GM21786 (cell line): ENCODE data around the gene ALG9.
"Not testable (repeated sequence)": the region's sequence is repeated elsewhere in the genome, so short reads cannot be mapped to it uniquely, and the experiment has no call there.

Experiments
- ATAC-seq: cut with Tn5 transposase; IDR thresholded peaks from one replicate; pipeline ENCODE4 v1.9.1; 2021; ENCODE audit not compliant: unreplicated experiment

Gene ALG9

DNA sequence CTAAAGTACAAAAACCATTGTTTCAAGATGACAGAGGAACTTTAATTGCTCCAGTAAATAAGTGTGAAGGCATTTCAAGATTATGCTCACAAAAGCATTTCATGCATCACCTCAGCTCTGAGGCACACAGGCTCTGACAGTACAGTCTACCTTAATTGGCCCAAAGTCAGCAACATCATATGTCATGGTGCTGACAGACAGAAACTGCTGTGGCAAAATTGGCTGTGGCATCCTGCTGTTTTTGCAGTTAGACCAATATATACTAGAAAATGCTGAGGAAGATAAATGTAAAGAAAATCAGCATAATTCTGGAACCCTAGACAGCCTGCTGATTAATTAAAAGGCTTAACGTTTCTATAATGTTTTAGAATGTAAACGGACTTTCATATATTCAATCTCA lies 70.2 kb downstream of the ALG9 start:
- no peak for ATAC-seq

DNA sequence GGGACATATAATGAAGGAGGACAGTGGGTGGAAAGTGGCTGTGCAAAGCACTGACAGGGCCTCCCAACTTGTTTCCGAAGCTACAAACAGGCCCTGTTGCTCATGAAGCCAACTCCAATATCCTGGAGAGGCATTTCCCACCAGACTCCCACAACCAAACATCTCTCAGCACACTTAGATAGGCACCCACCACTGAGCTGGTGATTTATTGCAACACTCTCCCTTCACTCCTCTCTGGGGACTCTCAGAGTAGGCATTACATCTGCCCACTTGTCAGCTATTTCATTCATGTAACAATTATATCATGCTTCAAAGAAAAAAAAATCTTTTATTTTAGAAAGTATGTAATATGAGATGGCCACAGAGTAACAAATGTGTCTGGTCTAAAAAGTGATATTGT lies 73.1 kb downstream of the ALG9 start:
- ATAC-seq = no peak

DNA sequence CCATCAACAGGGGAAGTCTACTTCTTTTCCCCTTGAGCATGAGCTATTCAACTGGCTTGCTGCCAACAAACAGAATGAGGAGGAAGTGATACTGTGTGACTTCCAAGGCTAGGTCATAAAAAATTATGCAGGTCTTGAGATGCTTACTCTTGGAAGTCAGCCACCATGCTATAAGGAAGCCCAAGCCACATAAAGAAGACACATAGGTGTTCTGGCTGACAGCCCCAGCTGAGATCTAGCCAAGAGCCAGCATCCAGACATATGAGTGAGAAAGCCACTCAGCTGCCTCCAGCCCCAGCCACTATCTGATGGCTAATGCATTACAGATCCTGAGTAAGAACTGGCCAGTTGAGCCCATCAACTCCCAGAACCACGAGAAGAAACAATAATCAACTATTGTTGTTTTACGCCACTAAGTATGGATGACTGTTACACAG lies 74.2 kb downstream of the ALG9 start:
- ATAC-seq = peak; percentile 75

DNA sequence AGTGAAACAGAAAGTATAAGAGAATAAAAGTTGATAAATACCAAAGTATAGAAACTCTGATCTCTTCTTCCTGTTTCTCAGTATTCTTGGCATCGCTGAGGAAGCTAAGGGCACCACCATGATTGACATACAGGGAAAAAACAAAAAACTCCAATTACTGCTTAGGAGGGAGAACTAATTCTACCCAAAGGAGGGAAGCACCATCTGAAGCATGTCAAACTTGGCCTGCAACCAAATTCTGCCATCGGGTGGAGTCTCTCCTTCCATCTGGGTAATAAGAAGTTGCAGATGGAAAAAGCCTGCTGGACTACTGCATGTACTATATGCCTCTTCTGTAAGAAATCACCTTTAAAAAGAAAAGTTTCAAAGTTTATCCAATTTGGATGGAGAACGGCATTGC lies 74.7 kb downstream of the ALG9 start:
- no peak for ATAC-seq

DNA sequence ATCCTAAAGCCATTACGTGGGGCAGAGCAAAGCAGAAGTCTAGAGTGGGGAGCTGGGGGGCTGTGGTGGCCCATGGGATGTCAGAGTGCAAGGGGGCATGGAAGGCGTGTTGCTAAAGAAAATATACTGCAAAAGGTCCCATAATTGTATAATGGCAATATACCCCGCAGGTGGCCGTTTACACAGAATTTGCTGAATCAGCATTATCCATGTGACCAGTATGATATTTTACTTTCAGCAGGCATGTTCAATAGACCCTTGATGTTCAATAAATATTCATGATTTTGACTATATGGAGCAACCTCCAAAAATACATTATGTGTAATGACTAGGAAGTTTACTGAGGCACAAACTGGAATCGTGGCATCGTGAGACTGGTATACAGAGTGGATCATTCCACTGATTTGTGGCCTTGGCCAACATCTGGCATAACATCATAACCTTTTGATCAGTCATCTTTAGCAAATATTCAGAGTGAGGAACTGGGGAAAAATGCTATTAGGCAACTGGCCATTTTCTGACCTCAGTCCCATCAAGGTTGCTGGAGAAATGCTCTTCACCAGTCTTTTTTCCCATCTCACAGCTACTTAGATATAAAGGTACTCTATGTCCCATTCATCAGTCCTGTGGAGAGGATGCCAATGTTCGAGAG lies 75.9 kb downstream of the ALG9 start:
- no peak for ATAC-seq

DNA sequence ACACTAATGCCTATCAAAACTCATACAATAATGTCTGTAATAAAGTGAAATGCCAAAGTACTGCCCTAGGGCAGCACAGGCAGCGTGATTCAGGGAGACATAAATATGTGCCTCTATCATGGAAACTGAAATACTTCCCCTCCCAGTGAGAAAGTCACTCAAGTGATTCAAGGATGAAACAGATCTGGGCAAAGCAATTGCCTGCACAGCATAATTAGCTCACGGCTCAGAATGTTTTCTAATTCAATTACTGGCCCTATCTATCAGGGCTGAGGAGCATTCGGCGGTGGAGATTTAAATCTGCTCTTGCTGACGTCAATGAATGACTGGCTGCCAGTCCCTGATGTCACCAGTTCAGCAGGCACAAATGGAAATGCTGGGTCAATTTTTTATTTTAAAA lies 77.5 kb downstream of the ALG9 start:
- no peak for ATAC-seq

DNA sequence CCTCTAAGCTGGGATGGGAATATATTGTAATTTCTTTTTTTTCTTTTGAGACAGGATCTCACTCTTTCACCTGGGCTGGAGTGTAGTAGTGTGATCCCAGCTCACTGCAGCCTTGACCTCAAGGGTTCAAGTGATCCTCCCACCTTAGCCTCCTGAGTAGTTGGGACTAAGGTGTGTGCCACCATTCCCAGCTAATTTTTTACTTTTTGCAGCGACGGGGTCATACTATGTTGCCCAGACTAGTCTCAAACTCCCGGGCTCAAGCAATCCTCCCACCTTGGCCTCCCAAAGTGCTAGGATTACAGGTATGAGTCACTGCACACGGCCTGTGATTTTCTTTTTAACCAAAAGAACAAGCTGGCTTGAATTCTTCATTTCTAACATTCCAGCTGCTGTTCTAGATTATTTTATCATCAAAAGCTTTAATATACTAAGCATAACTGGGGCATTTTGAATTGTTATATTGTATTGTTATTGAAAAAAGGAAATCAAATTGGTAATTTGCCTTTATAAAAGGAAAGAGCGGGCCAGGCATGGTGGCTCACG lies 78.4 kb downstream of the ALG9 start:
- ATAC-seq = no peak

DNA sequence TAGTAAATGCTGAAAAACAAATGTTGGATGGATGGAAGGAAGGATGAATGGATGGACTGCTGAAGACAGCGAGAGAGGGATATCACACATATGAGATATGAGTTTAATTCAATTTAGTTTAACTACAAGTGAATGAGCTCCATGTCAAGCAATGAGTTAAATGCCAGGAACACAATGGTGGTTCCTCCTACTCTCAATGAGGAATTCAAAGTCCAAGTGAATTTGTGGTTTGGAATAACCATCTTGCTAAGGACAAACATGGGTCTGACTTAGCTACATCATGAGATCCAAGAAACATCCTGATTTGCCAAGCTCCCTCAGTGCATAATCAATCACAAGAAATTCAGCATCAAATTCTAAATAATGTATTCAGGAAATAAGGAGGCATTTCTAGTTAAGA lies 79.1 kb downstream of the ALG9 start:
- ATAC-seq = no peak

DNA sequence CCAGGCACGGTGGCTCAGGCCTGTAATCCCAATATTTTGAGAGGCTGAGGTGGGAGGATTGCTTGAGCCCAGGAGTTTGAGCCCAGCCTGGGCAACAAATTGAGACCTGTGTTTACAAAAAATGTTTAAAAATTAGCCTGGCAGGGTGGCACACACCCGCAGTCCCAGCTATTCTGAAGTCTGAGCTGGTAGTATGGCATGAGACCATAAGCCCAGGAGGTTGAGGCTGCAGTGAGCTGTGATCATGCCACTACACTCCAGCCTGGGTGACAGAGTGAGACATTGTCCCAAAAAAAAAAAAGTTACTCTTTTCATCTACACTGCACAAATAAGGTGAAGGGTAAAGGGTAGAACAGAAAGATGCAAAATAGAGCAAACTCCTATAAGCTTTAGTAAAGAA lies 82.9 kb downstream of the ALG9 start:
- ATAC-seq = no peak

DNA sequence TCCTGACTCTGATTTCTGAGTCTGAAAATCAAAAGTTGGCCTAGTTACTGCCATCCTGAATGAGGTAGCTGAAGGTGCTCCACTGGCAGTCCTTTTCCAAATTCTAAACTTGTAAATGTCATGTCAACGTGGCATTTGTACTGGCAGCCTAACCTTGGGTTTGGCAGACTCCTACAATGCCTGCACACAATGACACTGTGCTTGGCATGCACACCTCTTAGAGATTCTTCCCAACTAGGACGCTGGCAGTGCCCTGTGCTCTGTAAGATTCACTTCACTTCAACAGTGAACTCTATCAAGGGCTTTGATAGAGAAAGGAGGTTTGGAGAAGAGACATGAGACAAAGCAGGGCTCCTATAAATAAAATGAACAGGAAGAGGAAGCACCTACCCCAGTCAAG lies 83.3 kb downstream of the ALG9 start:
- ATAC-seq = no peak

DNA sequence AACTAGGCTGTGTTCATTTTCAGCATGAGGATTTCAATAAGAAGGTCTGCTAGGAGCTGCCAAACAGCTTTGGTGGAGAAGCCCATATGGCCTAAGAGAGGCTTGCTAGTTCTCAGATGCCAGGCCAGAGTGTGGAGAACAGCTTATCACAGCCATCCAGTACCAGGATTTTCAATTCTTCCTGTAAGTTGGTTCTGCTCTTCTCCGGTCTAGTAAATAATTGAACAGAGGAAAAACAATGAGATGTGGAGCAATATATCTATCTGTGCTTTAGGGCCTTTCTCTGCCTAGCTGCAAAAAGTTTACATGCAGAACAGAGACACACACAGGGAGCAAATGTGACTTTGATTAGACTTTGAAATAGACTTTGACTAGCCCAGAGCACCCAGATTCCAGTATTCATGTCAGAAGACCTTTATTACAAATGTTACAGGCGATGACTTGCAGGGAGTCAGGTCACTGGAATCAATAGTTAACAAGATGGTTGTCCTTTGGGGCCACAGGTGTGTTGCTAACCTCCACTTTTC lies 85.4 kb downstream of the ALG9 start:
- no peak for ATAC-seq

DNA sequence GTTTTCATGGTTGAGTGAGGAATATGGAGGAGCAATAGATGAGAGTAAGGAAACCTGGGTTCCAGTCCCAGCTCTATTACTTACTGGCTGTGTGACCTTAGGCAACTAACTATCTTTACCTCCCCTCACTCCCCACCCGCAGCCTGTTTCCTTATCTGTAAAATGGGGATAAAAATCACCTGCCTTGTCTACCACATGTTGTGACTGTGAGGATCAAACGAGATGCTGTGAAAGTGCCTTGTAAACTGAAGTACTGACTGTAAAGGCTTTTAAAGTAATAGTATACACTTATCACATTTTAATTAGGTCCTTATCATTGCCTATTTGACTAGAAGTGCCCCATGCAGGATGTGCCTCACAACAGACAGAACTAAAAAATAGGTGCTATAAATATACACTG lies 86.3 kb downstream of the ALG9 start:
- ATAC-seq = no peak

DNA sequence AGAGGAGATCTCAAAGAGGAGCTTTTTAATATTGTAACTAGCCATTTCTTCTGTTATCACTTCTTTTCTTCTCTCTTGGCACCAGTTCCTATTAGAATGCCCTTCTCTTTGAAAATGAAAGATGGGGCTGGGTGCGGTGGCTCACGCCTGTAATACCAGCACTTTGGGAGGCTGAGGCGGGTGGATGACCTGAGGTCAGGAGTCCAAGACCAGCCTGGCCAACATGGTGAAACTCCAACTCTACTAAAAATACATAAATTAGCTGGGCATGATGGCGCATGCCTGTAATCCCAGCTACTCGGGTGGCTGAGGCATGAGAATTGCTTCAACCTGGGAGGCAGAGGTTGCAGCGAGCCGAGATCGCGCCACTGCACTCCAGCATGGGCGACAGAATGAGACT lies 87.1 kb downstream of the ALG9 start:
- not testable (repeated sequence) for ATAC-seq

DNA sequence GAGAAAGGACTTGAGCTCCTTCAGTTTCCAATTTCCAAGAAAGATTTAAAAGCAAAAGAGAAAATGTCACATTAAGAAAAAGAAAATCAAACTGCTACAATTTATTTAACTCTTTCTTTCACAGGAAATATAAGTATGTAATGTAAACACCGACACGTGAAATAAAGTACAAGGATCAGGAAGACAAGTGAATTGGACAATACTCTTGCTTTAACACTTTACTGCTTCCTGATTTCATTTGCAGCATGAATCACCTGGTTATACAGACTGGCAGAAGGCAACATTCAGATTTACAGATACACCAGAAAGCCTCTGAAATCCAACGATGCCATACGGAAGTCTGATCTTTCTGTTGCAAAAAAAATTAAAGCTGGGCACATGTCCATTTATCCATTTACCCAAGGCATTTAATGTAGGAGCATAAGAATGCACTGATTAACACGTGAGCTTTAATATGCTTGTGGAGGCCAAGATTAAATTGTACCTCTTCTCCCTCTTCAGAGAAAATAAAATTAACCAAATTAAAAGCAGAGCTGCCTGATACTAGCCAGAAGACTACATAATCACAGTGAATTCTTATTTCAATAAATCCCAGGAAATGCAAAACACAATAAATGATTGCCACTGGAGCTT lies 89.2 kb downstream of the ALG9 start:
- ATAC-seq = no peak

DNA sequence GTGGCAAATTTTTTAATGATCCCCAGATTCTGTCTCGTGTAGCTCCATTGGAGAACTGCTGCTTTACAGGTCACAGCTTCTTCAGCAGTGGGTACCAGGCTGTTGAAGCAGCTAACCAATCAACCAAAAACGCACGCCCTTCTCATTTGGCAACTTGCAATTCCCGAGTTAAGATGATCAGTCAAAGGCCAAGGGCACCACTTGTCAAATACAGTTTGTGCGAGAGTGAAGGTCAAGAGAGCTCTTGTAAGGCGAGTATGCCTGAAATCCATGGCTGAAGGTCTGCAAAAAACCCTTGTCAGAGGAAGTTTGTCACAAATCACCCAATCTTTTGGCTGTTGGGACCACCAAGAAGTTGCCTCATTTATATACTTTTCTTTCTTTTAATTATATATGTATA lies 92.3 kb downstream of the ALG9 start:
- ATAC-seq = no peak

DNA sequence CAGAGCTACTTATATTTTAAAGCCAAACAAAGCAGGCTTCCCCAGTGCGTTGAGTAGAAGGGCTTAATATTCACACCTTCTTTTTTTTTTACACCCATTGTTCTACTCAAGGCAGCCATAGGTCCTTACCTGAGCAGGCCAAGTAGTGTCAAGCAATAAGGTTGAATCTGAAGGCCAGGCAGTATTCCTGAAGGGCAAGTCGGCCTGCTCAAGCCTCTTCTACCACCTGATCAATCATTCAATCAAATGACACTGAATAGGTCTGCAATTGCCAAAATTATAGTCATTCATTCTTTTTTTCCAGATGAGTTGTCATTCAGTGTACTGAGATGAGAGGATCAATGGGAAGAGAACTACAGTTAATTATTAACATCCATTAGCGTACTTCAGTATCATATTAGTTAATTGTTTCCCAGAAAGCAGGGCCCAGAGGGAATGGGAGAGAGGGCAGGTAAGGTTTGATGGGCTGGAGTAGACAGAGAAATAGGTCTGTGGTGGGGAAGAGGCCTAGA lies 93.3 kb downstream of the ALG9 start:
- ATAC-seq = no peak

DNA sequence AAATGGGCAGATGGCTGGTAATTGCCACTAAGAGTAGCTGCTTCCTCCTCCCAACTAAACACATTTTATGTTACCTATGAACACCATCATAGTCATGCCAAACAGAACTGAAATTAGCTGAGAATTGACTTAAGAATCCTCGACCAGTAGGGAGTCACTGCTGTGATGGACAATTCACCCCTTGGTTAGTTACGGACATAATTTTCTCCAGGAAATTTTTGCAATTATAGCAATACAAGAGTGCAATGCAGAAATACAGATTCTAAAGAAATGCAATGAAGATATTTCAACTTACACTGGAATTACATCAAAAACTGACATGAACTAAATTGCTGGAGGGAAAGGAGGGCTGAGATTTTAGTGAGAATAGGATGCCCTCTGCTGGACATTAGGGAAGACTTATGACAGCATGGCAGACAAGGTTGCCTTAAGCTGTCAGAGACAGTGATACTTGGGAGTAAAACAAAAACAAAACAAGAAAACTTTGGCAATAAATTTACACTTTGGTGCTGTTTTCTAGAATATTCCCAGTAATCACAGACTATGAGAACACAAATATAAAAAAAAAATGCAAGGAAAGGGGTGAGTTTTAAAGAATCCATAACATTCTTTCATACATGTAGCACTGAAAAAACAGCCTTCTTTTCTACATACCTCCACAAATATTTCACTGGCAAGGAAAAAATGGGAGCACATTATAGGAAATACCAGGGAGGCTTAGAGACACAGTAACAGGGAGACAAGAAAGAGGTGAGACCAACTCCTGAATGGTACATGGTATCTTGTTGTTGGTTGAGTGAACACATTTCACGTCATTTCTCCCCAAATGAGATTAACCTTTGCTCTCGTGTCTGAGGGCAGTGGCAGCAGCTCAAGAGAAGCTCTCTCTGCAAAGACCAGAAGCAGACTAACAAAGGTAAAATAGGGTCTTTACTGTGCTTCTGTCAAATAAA lies 94.0 kb downstream of the ALG9 start:
- peak; percentile 42 for ATAC-seq

DNA sequence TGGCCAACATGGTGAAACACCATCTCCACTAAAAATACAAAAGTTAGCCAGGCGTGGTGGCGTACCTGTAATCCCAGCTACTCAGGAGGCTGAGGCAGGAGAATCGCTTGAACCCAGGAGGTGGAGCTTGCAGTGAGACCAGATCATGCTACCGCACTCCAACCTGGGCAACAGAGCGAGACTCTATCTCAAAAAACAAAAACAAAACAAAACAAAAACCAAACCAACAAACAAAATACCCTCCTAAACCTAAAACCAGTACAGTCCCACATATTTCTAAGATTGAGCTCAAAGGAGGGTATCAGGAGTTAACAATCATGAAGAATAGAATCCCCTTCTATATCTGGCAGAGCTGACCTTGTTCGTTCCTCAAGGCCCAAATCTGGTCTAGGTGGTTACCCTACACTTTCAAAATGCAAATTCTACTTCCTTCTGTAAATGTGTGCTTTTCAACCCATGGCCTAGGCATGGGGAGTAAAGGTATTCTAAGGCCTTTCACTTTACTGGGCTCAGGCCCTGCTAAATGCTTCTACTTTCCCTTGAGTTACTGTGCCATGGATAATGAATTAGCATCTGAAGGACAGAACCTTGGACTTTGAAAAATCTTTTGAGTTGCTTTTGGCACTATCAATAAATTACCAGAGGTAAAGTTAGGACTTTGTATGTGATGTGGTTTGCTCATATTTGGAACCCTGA lies 94.8 kb downstream of the ALG9 start:
- peak; percentile 97 for ATAC-seq

DNA sequence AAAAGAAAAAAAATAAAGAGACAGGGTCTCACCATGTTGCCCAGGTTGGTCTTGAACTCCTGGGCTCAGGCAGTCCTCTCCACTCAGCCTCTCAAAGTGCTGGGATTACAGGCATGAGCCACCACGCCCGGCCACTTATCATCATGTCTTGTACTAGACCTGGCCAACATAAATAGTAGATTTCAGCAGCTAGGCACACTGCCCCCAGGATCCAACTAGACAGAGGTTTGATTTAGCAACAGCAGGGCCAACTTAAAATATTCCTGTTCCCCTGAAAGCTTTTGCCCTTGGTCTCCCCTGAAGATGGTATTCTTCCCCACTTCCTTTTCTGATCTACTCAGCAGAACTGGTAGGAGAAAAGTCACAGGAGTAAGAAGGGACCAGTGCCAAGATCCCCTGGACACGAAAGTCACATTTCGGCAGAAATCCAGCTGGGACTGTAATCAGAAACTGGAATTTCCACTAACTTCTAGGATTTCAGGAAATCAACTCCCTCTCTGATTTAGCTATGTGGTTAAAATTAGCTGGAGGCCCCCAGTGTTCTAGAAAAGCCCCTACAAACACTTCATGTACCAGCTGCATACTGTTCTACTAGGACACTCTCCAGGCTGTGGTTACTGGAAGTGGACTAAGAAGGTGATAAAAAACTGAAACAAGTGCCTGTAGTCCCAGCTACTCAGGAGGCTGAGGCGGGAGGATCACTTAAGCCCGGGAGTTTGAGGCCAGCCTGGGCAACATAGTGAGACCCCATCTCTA lies 96.2 kb downstream of the ALG9 start:
- ATAC-seq = no peak

DNA sequence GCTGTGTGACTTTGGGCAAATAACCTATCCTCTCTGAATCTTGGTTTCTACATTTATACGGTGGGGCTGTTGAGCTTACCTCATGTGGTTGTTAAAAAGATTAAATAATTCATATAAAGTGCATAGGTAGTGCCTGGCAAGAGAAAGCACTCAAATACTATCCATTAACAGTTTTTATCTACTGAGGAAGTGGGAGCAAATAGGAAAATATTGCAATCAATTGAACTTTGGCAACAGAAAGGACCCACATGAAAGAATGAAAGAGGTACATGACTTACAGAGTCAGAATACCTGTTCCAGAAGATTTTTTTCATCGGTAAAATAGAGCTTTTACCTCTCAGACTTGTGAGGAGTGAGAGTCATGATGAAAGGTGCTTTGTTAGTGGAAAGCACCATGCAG lies 98.8 kb downstream of the ALG9 start:
- no peak for ATAC-seq
